WERI-Rb-1 (cell line): ENCODE measurements around the gene TBPL1.

Experiments used
- DNase-seq: peaks from one replicate; pipeline ENCODE4 v3.0.0-alpha.2; 2020
- H3K27ac ChIP-seq: fragments of 250-450 bp; sonication (Bioruptor Pico); 2 replicates; pipeline ENCODE4 v1.5.1; 2020; ENCODE audit warnings: mild to moderate bottlenecking, moderate library complexity
- H3K27me3 ChIP-seq: fragments of 250-450 bp; sonication (Bioruptor Pico); 2 replicates; pipeline ENCODE4 v1.5.1; 2021; ENCODE audit warnings: mild to moderate bottlenecking, low read depth, moderate library complexity; ENCODE audit not compliant: insufficient read depth, severe bottlenecking
- H3K36me3 ChIP-seq: fragments of 250-450 bp; sonication (Bioruptor Pico); 2 replicates; pipeline ENCODE4 v1.5.1; 2020; ENCODE audit warnings: mild to moderate bottlenecking, moderate library complexity
- H3K4me3 ChIP-seq: 2 replicates; pipeline ENCODE4 v1.5.1; 2011; ENCODE audit warnings: low read depth, mild to moderate bottlenecking, control low read depth, low read length
- H3K9me3 ChIP-seq: fragments of 250-450 bp; sonication (Bioruptor Pico); 2 replicates; pipeline ENCODE4 v1.5.1; 2021; ENCODE audit warnings: mild to moderate bottlenecking, moderate library complexity; ENCODE audit not compliant: severe bottlenecking
- CTCF ChIP-seq: IDR thresholded peaks from 2 replicates; pipeline ENCODE4 v1.5.1; 2011; ENCODE audit warnings: low read depth, mild to moderate bottlenecking, control low read depth, inconsistent platforms, low read length

TBPL1 gene

GRCh38 chr6:133937909-133938308, 15.1 kb upstream of the TBPL1 start:
- TF ChIP-seq CTCF: no peak
- Histone ChIP-seq H3K36me3 (no peaks in the 10 kb centered on the region), H3K27me3 (no peaks in the 10 kb centered on the region), H3K9me3 (peaks cover 2% of the 10 kb centered on the region), H3K27ac (no peak overlapping the region), H3K4me3 (no peak overlapping the region)
- no peak for DNase-seq

GRCh38 chr6:133938533-133938932, 14.5 kb upstream of the TBPL1 start:
- no peak for DNase-seq
- Histone ChIP-seq H3K27ac (no peak overlapping the region), H3K4me3 (no peak overlapping the region), H3K36me3 (no peaks in the 10 kb centered on the region), H3K9me3 (peaks cover 2% of the 10 kb centered on the region), H3K27me3 (no peaks in the 10 kb centered on the region)
- no peak for TF ChIP-seq CTCF

GRCh38 chr6:133939778-133940667, 13.0 kb upstream of the TBPL1 start:
- TF ChIP-seq CTCF: no peak
- Histone ChIP-seq H3K27ac (no peak overlapping the region), H3K27me3 (no peaks in the 10 kb centered on the region), H3K36me3 (no peaks in the 10 kb centered on the region), H3K9me3 (no peaks in the 10 kb centered on the region), H3K4me3 (no peak overlapping the region)
- DNase-seq: no peak

- H3K27ac ChIP-seq: no peak overlapping the region
- H3K36me3 ChIP-seq: no peaks in the 10 kb centered on the region
- H3K4me3 ChIP-seq: no peak overlapping the region
- no peaks in the 10 kb centered on the region for H3K9me3 ChIP-seq
- no peak for DNase-seq
- no peaks in the 10 kb centered on the region for H3K27me3 ChIP-seq
- TF ChIP-seq CTCF: 0 out of 2 replicates have a peak, but pooled peaks have one; percentile 1
Observed at GRCh38 chr6:133945158-133945557, 7.9 kb upstream of the TBPL1 start.

GRCh38 chr6:133947302-133947900, 5.6 kb upstream of the TBPL1 start:
- DNase-seq: no peak
- H3K4me3 ChIP-seq: no peak overlapping the region
- no peaks in the 10 kb centered on the region for H3K9me3 ChIP-seq
- H3K27ac ChIP-seq: no peak overlapping the region
- no peaks in the 10 kb centered on the region for H3K27me3 ChIP-seq
- H3K36me3 ChIP-seq: no peaks in the 10 kb centered on the region
- TF ChIP-seq CTCF: no peak
